OCI-LY7 (cell line): ENCODE measurements around the gene HIVEP2. TPM values are rescaled to one million over a fixed set of nuclear protein-coding genes. Genes with fewer than 3 reads are reported as not detected.

ENCODE experiments used
- BruUV-seq: library from RNA; stranded (reverse); fragments of 400-500 nt; replicated peaks from 2 replicates; lab custom pipeline; 2021; lab: Mats Ljungman, UMichigan
- CTCF ChIA-PET: fragments of 300-600 bp; sonication (Branson Sonifier 250); formaldehyde crosslinking; loops from one replicate; lab custom pipeline; 2022; ENCODE audit warnings: antibody characterized with exemption; ENCODE audit not compliant: unreplicated experiment; lab: Charles Lee
- POLR2A ChIA-PET: fragments of 300-600 bp; sonication (Branson Sonifier 250); formaldehyde crosslinking; loops from one replicate; lab custom pipeline; 2022; ENCODE audit warnings: antibody characterized with exemption; lab: Charles Lee
- DNase-seq: peaks from one replicate; pipeline ENCODE4 v3.0.0-alpha.2; 2015; ENCODE audit warnings: low spot score
- H2AFZ ChIP-seq: fragments of 200-600 bp; sonication (generic), shearing (Covaris generic); 2 replicates; pipeline ENCODE4 v1.6.1; 2014; ENCODE audit warnings: mild to moderate bottlenecking, antibody characterized with exemption, low read length, moderate library complexity
- H3K27ac ChIP-seq: fragments of 200-600 bp; sonication (generic); 2 replicates; pipeline ENCODE4 v1.5.1; 2014; ENCODE audit warnings: mixed run types, low read depth, mild to moderate bottlenecking, moderate library complexity, low read length, inconsistent platforms; ENCODE audit not compliant: poor library complexity, severe bottlenecking
- H3K36me3 ChIP-seq: fragments of 200-600 bp; sonication (generic); 2 replicates; pipeline ENCODE4 v1.6.1; 2014; ENCODE audit warnings: mild to moderate bottlenecking, antibody characterized with exemption, low read length, moderate library complexity, mixed read lengths; ENCODE audit not compliant: insufficient read depth
- H3K4me1 ChIP-seq: fragments of 200-600 bp; sonication (generic); 2 replicates; pipeline ENCODE4 v1.5.1; 2014; ENCODE audit warnings: mild to moderate bottlenecking, low read length; ENCODE audit not compliant: insufficient read depth, poor library complexity, severe bottlenecking
- H3K4me2 ChIP-seq: fragments of 200-600 bp; sonication (generic); 2 replicates; pipeline ENCODE4 v1.6.1; 2014; ENCODE audit warnings: mild to moderate bottlenecking, low read length
- H3K4me3 ChIP-seq: fragments of 200-600 bp; sonication (generic); 2 replicates; pipeline ENCODE4 v1.5.1; 2014; ENCODE audit warnings: mild to moderate bottlenecking, low read depth, low read length; ENCODE audit not compliant: poor library complexity, severe bottlenecking
- H3K79me2 ChIP-seq: fragments of 200-600 bp; sonication (generic); 2 replicates; pipeline ENCODE4 v1.6.1; 2016; ENCODE audit warnings: low read depth, mild to moderate bottlenecking, low read length, moderate library complexity, mixed read lengths; ENCODE audit not compliant: insufficient read depth
- H3K9me2 ChIP-seq: fragments of 200-600 bp; sonication (generic); 2 replicates; pipeline ENCODE4 v1.6.1; 2016; ENCODE audit warnings: mild to moderate bottlenecking, low read length, mixed read lengths; ENCODE audit not compliant: insufficient read depth
- H3K9me3 ChIP-seq: fragments of 200-600 bp; sonication (generic); 2 replicates; pipeline ENCODE4 v1.6.1; 2014; ENCODE audit warnings: mild to moderate bottlenecking, mixed run types, low read length, mixed read lengths
- H4K20me1 ChIP-seq: fragments of 200-600 bp; sonication (generic); 2 replicates; pipeline ENCODE4 v1.6.1; 2014; ENCODE audit warnings: mild to moderate bottlenecking, antibody characterized with exemption, low read length, moderate library complexity, mixed read lengths; ENCODE audit not compliant: insufficient read depth
- CTCF ChIP-seq: fragments of 200-600 bp; sonication (generic); conservative IDR thresholded peaks from 2 replicates; pipeline ENCODE4 v1.5.1; 2014; ENCODE audit warnings: mild to moderate bottlenecking, antibody characterized with exemption, low read length, moderate library complexity, mixed read lengths
- EZH2phosphoT487 ChIP-seq: fragments of 200-600 bp; sonication (generic); IDR thresholded peaks from 2 replicates; pipeline ENCODE4 v1.6.1; 2018; ENCODE audit warnings: low read depth, borderline replicate concordance, mild to moderate bottlenecking, mixed run types, antibody characterized with exemption, low read length, moderate library complexity, mixed read lengths
- intact Hi-C: fragments of 100-400 bp; cut with micrococcal nuclease; formaldehyde crosslinking; loops from one replicate; pipeline ENCODE4 v1.10.0; 2022; ENCODE audit not compliant: unreplicated experiment
- total RNA-seq, 2 experiments: library from RNA; depleted of rRNA in 1 of 2; stranded (reverse); fragments of >200 nt in 1 of 2; shearing (Covaris generic) in 1 of 2; gene quantifications; 2 replicates each; pipeline ENCODE4 v1.2.3, GENCODE V29; 2014 to 2022

HIVEP2 gene
- total RNA-seq, 2 experiments from 2014 or later: 18.8 to 24.6 TPM

- no peak for DNase-seq
- ChIA-PET CTCF (no interaction called here), POLR2A (interaction anchor here (1.6 to 2.3 kb wide), 3 partner anchors 9 to 17 kb away, joined by 8 to 12 read pairs (median 10); no protein-coding TSS in a partner anchor)
- peak overlapping the region; percentile 69 for H3K4me2 ChIP-seq
- H2AFZ ChIP-seq: no peak overlapping the region
- intact Hi-C loops: no loop called here
- H3K36me3 ChIP-seq: peaks cover 18% of the 10 kb centered on the region
- peaks cover 93% of the 10 kb centered on the region for H3K4me1 ChIP-seq
- H3K79me2 ChIP-seq: peaks cover 100% of the 10 kb centered on the region
- no TSS peak for BruUV-seq
- peak overlapping the region; percentile 33 for H3K4me3 ChIP-seq
- TF ChIP-seq CTCF (no peak), EZH2phosphoT487 (no peak)
- H4K20me1 ChIP-seq: peaks cover 31% of the 10 kb centered on the region
- H3K9me2 ChIP-seq: no peaks in the 10 kb centered on the region
- peak overlapping the region; percentile 61 for H3K27ac ChIP-seq
- peaks cover 14% of the 10 kb centered on the region; the same call in 1 of the 2 replicates for H3K9me3 ChIP-seq
Measured at GRCh38 chr6:142934106-142934505, 10.9 kb downstream of the HIVEP2 start.

- H3K4me1 ChIP-seq: peaks cover 93% of the 10 kb centered on the region
Measured at GRCh38 chr6:142933701-142934100, 11.3 kb downstream of the HIVEP2 start.

More at GRCh38 chr6:142933701-142934100, 11.3 kb downstream of the HIVEP2 start:
- Histone ChIP-seq H3K9me3 (peaks cover 14% of the 10 kb centered on the region; the same call in 1 of the 2 replicates), H3K9me2 (no peaks in the 10 kb centered on the region), H3K4me3 (peak overlapping the region; percentile 33), H3K4me2 (peak overlapping the region; percentile 69), H4K20me1 (peaks cover 35% of the 10 kb centered on the region), H2AFZ (no peak overlapping the region), H3K36me3 (peaks cover 18% of the 10 kb centered on the region), H3K27ac (peak overlapping the region; percentile 61), H3K79me2 (peaks cover 100% of the 10 kb centered on the region)
- POLR2A ChIA-PET: interaction anchor here (1.6 to 2.3 kb wide), 3 partner anchors 8 to 17 kb away, joined by 8 to 12 read pairs (median 10); no protein-coding TSS in a partner anchor
- no TSS peak for BruUV-seq
- TF ChIP-seq EZH2phosphoT487 (no peak), CTCF (no peak)
- intact Hi-C loops: no loop called here
- DNase-seq: no peak
- CTCF ChIA-PET: no interaction called here
